Activated CD8-positive, alpha-beta T cell treated with anti-CD3 and anti-CD28 coated beads for 36 hours (primary cell): ENCODE results near the gene TIFAB. TPM values are rescaled to one million over a fixed set of nuclear protein-coding genes. Genes with fewer than 3 reads are reported as not detected.

Experiments
- ATAC-seq: fragments of 200-7000 bp; cut with Tn5 transposase; one replicate; pipeline ENCODE4 v1.10.0; 2021; ENCODE audit warnings: mild to moderate bottlenecking, moderate library complexity
- CTCF ChIA-PET: fragments of 350-600 bp; sonication (Branson Sonifier 250); formaldehyde crosslinking; loops from one replicate; lab custom pipeline; 2021; ENCODE audit warnings: antibody characterized with exemption; lab: Charles Lee
- POLR2A ChIA-PET: fragments of 350-600 bp; sonication (Branson Sonifier 250); formaldehyde crosslinking; loops from one replicate; lab custom pipeline; 2021; ENCODE audit warnings: antibody characterized with exemption; lab: Charles Lee
- DNase-seq: peaks from one replicate; pipeline ENCODE4 v3.0.0-alpha.2; 2020
- H3K27ac Mint-ChIP-seq: one replicate; pipeline ENCODE4 v1.8.0; 2021; ENCODE audit warnings: mild to moderate bottlenecking, mixed read lengths
- H3K27me3 Mint-ChIP-seq: one replicate; pipeline ENCODE4 v1.8.0; 2021; ENCODE audit warnings: mixed read lengths
- H3K36me3 Mint-ChIP-seq: one replicate; pipeline ENCODE4 v1.8.0; 2021; ENCODE audit warnings: low read depth, mixed read lengths
- H3K4me1 Mint-ChIP-seq: one replicate; pipeline ENCODE4 v1.8.0; 2021; ENCODE audit warnings: low read depth, mixed read lengths
- H3K4me3 Mint-ChIP-seq: one replicate; pipeline ENCODE4 v1.8.0; 2021; ENCODE audit warnings: mild to moderate bottlenecking, moderate library complexity, mixed read lengths
- H3K9me3 Mint-ChIP-seq: one replicate; pipeline ENCODE4 v1.8.0; 2021; ENCODE audit warnings: mixed read lengths
- CTCF ChIP-seq: fragments of 200-600 bp; IDR thresholded peaks from one replicate; pipeline ENCODE4 v1.8.0; 2022; ENCODE audit warnings: antibody characterized with exemption, mild to moderate bottlenecking
- intact Hi-C: fragments of 100-400 bp; cut with micrococcal nuclease; formaldehyde crosslinking; loops from one replicate; pipeline ENCODE4 v1.10.0; 2022
- total RNA-seq, 2 experiments: library from RNA; stranded (reverse); gene quantifications; one replicate each; pipeline ENCODE4 v1.2.3, GENCODE V29; 2021

The TIFAB gene
- total RNA-seq, 2 experiments from 2014 or later: not detected

DNA sequence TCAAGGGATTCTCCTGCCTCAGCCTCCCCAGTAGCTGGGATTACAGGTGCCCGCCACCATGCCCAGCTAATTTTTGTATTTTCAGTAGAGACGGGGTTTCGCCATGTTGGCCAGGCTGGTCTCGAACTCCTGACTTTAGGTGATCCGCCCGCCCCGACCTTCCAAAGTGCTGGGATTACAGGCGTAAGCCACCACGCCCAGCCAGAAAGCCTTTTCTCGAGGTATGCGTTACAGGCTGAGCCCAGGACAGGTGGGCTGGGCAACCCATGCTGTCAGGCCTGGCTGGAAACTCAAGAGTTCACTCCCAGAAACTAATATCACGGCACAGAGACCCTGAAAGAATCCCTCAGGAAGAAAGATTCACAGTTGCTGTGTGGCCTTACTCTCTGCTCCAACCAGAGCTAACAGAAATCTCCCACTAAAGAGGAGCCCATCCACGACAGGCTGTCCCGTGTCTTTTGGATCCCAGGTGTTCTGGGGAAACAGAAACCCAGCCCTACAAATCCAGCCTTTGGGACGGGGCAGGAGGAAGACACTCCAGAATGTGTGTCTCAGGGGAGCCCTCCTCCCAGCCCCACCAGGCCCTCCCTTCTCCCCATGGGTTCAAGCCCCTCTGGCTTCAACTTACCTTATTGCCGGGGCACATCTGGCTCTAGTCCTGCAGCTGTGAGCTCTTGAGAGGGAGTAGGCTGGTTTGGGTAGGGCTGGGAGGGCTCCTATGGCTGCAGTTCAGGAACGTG is 400 bp downstream of the TIFAB start:
- Mint-ChIP-seq H3K4me3 (no peak overlapping the region), H3K4me1 (no peaks in the 10 kb centered on the region), H3K27me3 (no peaks in the 10 kb centered on the region), H3K36me3 (no peaks in the 10 kb centered on the region), H3K27ac (no peak overlapping the region), H3K9me3 (no peaks in the 10 kb centered on the region)
- ATAC-seq (no peak), DNase-seq (no peak)
- no peak for TF ChIP-seq CTCF
- intact Hi-C loops: no loop called here
- CTCF ChIA-PET: interaction anchor here (1.3 to 2.0 kb wide), 2 partner anchors 14 to 109 kb away, joined by 3 to 7 read pairs; no protein-coding TSS in a partner anchor
- POLR2A ChIA-PET: interaction anchor here (0.6 kb wide), 1 partner anchor 39 kb away, joined by 3 read pairs; no protein-coding TSS in a partner anchor

DNA sequence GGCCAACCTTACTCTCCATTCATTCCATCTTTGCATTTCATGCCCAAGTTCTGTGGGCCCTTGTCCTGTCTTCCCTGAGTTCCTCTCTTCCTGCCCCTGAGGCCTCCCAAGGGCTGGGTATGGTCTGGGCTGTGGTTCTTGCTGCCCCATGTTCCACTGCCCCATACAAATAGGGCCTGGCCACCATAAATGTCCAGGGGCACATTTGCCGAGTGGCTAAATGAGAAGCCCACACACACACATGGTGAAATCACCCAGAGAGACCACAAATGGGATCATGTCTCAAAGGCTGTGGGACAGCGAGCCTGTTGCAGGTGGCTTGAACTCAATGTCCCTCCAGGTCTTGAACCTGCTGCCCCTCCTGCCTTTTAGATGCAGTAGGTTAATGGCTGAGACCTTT is 1.2 kb downstream of the TIFAB start:
- DNase-seq (no peak), ATAC-seq (no peak)
- ChIA-PET POLR2A (no interaction called here), CTCF (interaction anchor here (1.3 to 2.0 kb wide), 3 partner anchors 15 to 115 kb away, joined by 3 to 7 read pairs (median 4); no protein-coding TSS in a partner anchor)
- intact Hi-C loops: no loop called here
- no peak for TF ChIP-seq CTCF
- Mint-ChIP-seq H3K9me3 (no peaks in the 10 kb centered on the region), H3K27ac (no peak overlapping the region), H3K4me1 (no peaks in the 10 kb centered on the region), H3K4me3 (no peak overlapping the region), H3K36me3 (no peaks in the 10 kb centered on the region), H3K27me3 (no peaks in the 10 kb centered on the region)

GRCh38 chr5:135450336-135450735 is 1.8 kb downstream of the TIFAB start:
- CTCF ChIA-PET: interaction anchor here (1.3 to 2.0 kb wide), 3 partner anchors 15 to 116 kb away, joined by 3 to 7 read pairs (median 4); no protein-coding TSS in a partner anchor
- ATAC-seq (no peak), DNase-seq (no peak)
- H3K27ac Mint-ChIP-seq: no peak overlapping the region
- no peak for TF ChIP-seq CTCF
- POLR2A ChIA-PET: no interaction called here
- H3K27me3 Mint-ChIP-seq: no peaks in the 10 kb centered on the region
- H3K4me1 Mint-ChIP-seq: no peaks in the 10 kb centered on the region
- intact Hi-C loops: no loop called here
- H3K9me3 Mint-ChIP-seq: no peaks in the 10 kb centered on the region
- no peaks in the 10 kb centered on the region for H3K36me3 Mint-ChIP-seq
- H3K4me3 Mint-ChIP-seq: no peak overlapping the region

GRCh38 chr5:135449644-135450043 is 2.5 kb downstream of the TIFAB start:
- DNase-seq: no peak
- intact Hi-C loops: no loop called here
- Mint-ChIP-seq H3K9me3 (no peaks in the 10 kb centered on the region), H3K27ac (no peak overlapping the region), H3K36me3 (no peaks in the 10 kb centered on the region), H3K27me3 (no peaks in the 10 kb centered on the region), H3K4me1 (no peaks in the 10 kb centered on the region), H3K4me3 (no peak overlapping the region)
- no peak for TF ChIP-seq CTCF
- POLR2A ChIA-PET: interaction anchor here (0.6 kb wide), 2 partner anchors 179 to 200 kb away, joined by 3 read pairs; no protein-coding TSS in a partner anchor
- no peak for ATAC-seq
- CTCF ChIA-PET: interaction anchor here (1.8 to 4.7 kb wide), 4 partner anchors 7 to 116 kb away, joined by 4 to 24 read pairs (median 9); no protein-coding TSS in a partner anchor
